ENCODE data around the gene MAP1LC3C.
"Not testable (repeated sequence)": the region's sequence is repeated elsewhere in the genome, so short reads cannot be mapped to it uniquely, and the experiment has no call there.

MAP1LC3C gene

GRCh38 chr1:242005866-242006535 is 7.1 kb upstream of the MAP1LC3C start:
- H3K4me1 ChIP-seq = peaks cover 16% of the 10 kb centered on the region
- no peak for DNase-seq (ENCODE audit: low spot score in 2 of 2)
- no peaks in the 10 kb centered on the region for H3K27me3 ChIP-seq (ENCODE audit: low read depth)
- no peaks in the 10 kb centered on the region for H3K36me3 ChIP-seq (replicated peaks)
- in situ Hi-C loops (cut with MboI; ENCODE audit: low sequenced_read_pairs) = no loop called here
- no peaks in the 10 kb centered on the region for H3K9me3 ChIP-seq
- H3K4me3 ChIP-seq = no peak overlapping the region

- Histone ChIP-seq H3K27me3 (ENCODE audit: low read depth) (no peaks in the 10 kb centered on the region), H3K9me3 (no peaks in the 10 kb centered on the region), H3K4me1 (peaks cover 16% of the 10 kb centered on the region), H3K4me3 (no peak overlapping the region), H3K36me3 (replicated peaks) (no peaks in the 10 kb centered on the region)
- in situ Hi-C loops (cut with MboI; ENCODE audit: low sequenced_read_pairs) = no loop called here
- DNase-seq (ENCODE audit: low spot score in 2 of 2) = peak in 1 of 2 experiments; percentile 23
Measured at GRCh38 chr1:242004751-242005495, 6.0 kb upstream of the MAP1LC3C start.

- H3K36me3 ChIP-seq (replicated peaks) = no peaks in the 10 kb centered on the region
- no peak for DNase-seq (ENCODE audit: low spot score in 2 of 2)
- H3K27me3 ChIP-seq (ENCODE audit: low read depth) = no peaks in the 10 kb centered on the region
- in situ Hi-C loops (cut with MboI; ENCODE audit: low sequenced_read_pairs) = no loop called here
- H3K4me3 ChIP-seq = no peak overlapping the region
- H3K9me3 ChIP-seq = no peaks in the 10 kb centered on the region
- H3K4me1 ChIP-seq = peaks cover 6% of the 10 kb centered on the region
Measured at GRCh38 chr1:242002510-242002909, 3.6 kb upstream of the MAP1LC3C start.

GRCh38 chr1:242002072-242002471 is 3.2 kb upstream of the MAP1LC3C start:
- Histone ChIP-seq H3K9me3 (no peaks in the 10 kb centered on the region), H3K4me3 (no peak overlapping the region), H3K27me3 (ENCODE audit: low read depth) (no peaks in the 10 kb centered on the region), H3K36me3 (replicated peaks) (no peaks in the 10 kb centered on the region), H3K4me1 (peaks cover 6% of the 10 kb centered on the region)
- DNase-seq (ENCODE audit: low spot score in 2 of 2) = no peak
- in situ Hi-C loops (cut with MboI; ENCODE audit: low sequenced_read_pairs) = no loop called here

DNA sequence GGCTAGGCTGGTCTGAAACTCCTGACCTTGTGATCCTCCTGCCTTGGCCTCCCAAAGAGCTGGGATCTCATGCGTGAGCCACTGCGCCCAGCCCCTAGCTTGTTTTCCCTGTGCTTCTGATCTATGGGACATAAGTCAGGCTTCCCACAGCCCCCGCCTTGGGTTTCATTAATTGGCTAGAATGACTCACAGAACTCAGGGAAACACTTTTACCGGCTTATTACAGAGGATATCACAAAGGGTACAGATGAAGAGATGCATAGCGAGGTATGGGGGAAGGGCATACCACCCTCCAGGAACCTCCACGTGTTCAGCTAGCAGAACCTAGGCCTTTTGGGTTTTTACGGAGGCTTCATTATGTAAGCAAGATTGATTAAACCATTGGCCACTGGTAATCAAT is 1.5 kb upstream of the MAP1LC3C start:
- H3K4me1 ChIP-seq = peaks cover 6% of the 10 kb centered on the region
- DNase-seq (ENCODE audit: low spot score in 2 of 2) = no peak
- no peaks in the 10 kb centered on the region for H3K36me3 ChIP-seq (replicated peaks)
- in situ Hi-C loops (cut with MboI; ENCODE audit: low sequenced_read_pairs) = no loop called here
- no peaks in the 10 kb centered on the region for H3K9me3 ChIP-seq
- no peak overlapping the region for H3K4me3 ChIP-seq
- no peaks in the 10 kb centered on the region for H3K27me3 ChIP-seq (ENCODE audit: low read depth)

DNA sequence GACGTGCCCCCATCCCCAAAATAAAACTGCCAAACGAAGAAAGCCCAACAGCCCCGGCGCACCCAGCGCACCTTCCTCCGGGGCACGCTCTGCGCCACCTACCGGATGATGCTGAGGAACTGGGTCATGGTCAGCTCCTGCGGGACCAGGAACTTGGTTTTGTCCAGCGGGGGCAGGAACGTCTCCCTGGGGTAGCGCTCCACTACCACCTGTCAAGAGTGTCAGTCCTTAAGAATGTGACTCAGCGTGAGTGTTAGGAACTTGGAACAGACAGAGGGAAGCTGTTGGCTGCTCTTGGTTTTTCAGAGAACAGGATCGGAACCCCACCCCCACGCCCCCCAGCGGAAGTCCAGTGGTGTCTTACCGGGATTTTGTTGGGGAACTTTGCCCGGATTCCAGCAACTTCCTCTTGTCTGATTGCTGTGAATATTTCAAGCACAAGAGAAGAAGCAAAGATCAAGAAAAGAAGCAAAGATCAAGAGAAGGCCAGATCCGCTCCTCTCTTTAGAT is 431 bp downstream of the MAP1LC3C start:
- Histone ChIP-seq H3K4me3 (peak overlapping the region; percentile 6; the same call in 1 of the 2 replicates), H3K9me3 (no peaks in the 10 kb centered on the region), H3K27me3 (ENCODE audit: low read depth) (no peaks in the 10 kb centered on the region), H3K4me1 (peaks cover 4% of the 10 kb centered on the region), H3K36me3 (replicated peaks) (no peaks in the 10 kb centered on the region)
- in situ Hi-C loops (cut with MboI; ENCODE audit: low sequenced_read_pairs) = loop anchor here (25.0 kb wide), 1 partner anchor 461 kb away; the partner anchor contains the start of gene KMO
- peak; percentile 53 to 85 for DNase-seq (ENCODE audit: low spot score in 2 of 2)

DNA sequence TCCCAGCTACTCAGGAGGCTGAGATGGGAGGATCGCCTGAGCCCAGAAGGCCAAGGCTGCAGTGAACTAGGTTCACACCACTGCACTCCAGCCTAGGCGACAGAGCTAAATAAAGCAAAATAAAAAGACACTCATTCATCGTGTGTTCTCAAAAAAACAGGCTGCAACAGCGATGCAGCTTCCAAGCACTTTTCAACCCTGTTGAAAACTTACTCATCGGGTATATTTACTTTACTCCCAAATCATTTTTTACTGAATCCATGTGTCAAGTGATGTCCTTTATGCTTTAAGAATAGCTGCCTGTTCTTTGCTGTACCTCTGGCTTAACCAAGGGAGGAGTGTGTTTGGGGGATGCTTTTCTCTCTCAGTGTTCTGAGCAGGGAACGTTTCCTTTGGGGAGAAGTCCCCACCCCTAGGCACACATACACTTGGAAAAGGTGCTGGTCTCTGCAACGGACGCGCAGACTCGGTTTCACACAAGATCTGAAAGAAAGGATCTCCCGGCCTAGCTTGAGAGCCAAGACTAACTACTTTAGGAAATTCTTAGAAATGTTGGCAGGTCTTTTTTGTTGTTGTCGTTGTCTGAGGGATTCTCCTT is 1.4 kb downstream of the MAP1LC3C start:
- no peak for DNase-seq (ENCODE audit: low spot score in 2 of 2)
- peaks cover 4% of the 10 kb centered on the region for H3K4me1 ChIP-seq
- in situ Hi-C loops (cut with MboI; ENCODE audit: low sequenced_read_pairs) = loop anchor here (25.0 kb wide), 1 partner anchor 460 kb away; the partner anchor contains the start of gene KMO
- no peaks in the 10 kb centered on the region for H3K27me3 ChIP-seq (ENCODE audit: low read depth)
- no peak overlapping the region for H3K4me3 ChIP-seq
- H3K9me3 ChIP-seq = no peaks in the 10 kb centered on the region
- H3K36me3 ChIP-seq (replicated peaks) = no peaks in the 10 kb centered on the region

- Histone ChIP-seq H3K36me3 (replicated peaks) (no peaks in the 10 kb centered on the region), H3K4me3 (no peak overlapping the region), H3K27me3 (ENCODE audit: low read depth) (no peaks in the 10 kb centered on the region), H3K9me3 (no peaks in the 10 kb centered on the region), H3K4me1 (peaks cover 4% of the 10 kb centered on the region; the same call in 1 of the 2 replicates)
- in situ Hi-C loops (cut with MboI; ENCODE audit: low sequenced_read_pairs) = loop anchor here (25.0 kb wide), 1 partner anchor 457 kb away; the partner anchor contains the start of gene KMO
- DNase-seq (ENCODE audit: low spot score in 2 of 2) = no peak
Measured at GRCh38 chr1:241994171-241994570, 4.7 kb downstream of the MAP1LC3C start.

DNA sequence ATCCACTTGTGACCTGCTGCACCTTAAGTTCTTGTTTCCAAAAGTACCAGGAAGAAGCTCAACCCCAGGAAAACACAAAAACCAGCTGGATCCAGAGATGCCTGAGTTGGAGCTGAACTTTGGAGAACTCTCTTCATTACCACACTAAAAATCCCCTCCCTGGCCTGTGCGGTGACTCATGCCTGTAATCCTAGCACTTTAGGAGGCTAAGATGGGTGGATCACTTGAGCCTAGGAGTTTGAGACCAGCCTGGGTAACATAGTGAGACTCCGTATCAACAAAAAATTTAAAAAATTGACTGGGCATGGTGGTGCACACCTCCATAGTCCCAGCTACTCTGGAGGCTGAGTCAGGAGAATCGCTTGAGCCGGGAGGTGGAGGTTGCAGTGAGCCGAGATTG is 6.2 kb downstream of the MAP1LC3C start:
- in situ Hi-C loops (cut with MboI; ENCODE audit: low sequenced_read_pairs) = loop anchor here (25.0 kb wide), 1 partner anchor 455 kb away; the partner anchor contains the start of gene KMO
- H3K9me3 ChIP-seq = no peaks in the 10 kb centered on the region
- no peaks in the 10 kb centered on the region for H3K27me3 ChIP-seq (ENCODE audit: low read depth)
- H3K4me3 ChIP-seq = no peak overlapping the region
- peaks cover 5% of the 10 kb centered on the region for H3K4me1 ChIP-seq
- DNase-seq (ENCODE audit: low spot score in 2 of 2) = no peak
- no peaks in the 10 kb centered on the region for H3K36me3 ChIP-seq (replicated peaks)

DNA sequence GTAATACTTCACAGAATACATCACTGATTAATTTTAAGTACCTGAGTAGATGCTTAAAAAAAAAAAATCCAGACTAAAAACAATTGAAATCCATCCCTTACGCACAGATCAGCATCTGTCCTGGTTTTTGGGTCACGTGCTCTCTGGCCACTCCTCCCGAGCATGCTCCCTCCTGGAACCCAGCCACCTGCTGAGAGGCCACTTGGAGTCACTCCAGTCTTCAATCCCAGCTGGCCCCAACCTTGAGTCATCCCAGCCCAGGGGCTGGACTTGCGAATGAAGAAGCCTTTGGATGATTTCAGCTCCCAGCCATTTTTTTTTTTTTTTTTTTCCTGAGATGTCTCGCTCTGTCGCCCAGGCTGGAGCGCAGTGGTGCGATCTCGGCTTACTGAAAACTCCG is 8.9 kb downstream of the MAP1LC3C start:
- Histone ChIP-seq H3K9me3 (no peaks in the 10 kb centered on the region), H3K4me1 (peaks cover 5% of the 10 kb centered on the region), H3K36me3 (replicated peaks) (no peaks in the 10 kb centered on the region), H3K4me3 (no peak overlapping the region), H3K27me3 (ENCODE audit: low read depth) (no peaks in the 10 kb centered on the region)
- in situ Hi-C loops (cut with MboI; ENCODE audit: low sequenced_read_pairs) = loop anchor here (25.0 kb wide), 1 partner anchor 453 kb away; the partner anchor contains the start of gene KMO
- DNase-seq (ENCODE audit: low spot score in 2 of 2) = peak in 1 of 2 experiments; percentile 57

DNA sequence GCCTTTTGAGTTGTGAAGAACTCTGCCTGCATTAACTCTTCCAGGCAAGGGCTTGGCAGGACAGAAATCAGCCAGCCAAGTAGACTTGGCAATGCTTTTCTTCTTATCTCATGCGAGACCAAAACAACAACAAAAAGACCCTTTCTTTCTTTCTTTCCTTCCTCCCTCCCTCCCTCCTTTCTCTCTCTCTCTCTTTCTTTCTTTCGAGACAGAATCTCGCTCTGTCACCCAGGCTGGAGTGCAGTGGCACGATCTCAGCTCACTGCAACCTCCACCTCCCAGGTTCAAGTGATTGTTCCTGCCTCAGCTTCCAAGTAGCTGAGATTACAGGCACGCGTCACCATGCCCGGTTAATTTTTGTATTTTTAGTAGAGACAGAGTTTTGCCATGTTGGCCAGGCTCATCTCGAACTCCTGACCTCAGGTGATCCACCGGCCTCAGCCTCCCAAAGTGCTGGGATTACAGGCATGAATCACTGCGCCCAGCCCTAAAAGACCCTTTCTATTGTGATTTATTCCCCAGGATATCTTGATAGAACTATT is 10.4 kb downstream of the MAP1LC3C start:
- peak in 1 of 2 experiments; percentile 20 for DNase-seq (ENCODE audit: low spot score in 2 of 2)
- in situ Hi-C loops (cut with MboI; ENCODE audit: low sequenced_read_pairs) = loop anchor here (10.0 to 25.0 kb wide), 2 partner anchors 374 to 451 kb away; partner anchors contain the start of gene KMO
- H3K27me3 ChIP-seq (ENCODE audit: low read depth) = not testable (repeated sequence)

GRCh38 chr1:241985787-241986186 is 13.1 kb downstream of the MAP1LC3C start:
- in situ Hi-C loops (cut with MboI; ENCODE audit: low sequenced_read_pairs) = loop anchor here (10.0 to 25.0 kb wide), 2 partner anchors 371 to 448 kb away; partner anchors contain the start of gene KMO
- no peaks in the 10 kb centered on the region for H3K27me3 ChIP-seq (ENCODE audit: low read depth)
- peak; percentile 45 to 71 for DNase-seq (ENCODE audit: low spot score in 2 of 2)
- H3K9me3 ChIP-seq = no peaks in the 10 kb centered on the region
- H3K36me3 ChIP-seq (replicated peaks) = no peaks in the 10 kb centered on the region
- no peak overlapping the region for H3K4me3 ChIP-seq
- peaks cover 5% of the 10 kb centered on the region for H3K4me1 ChIP-seq

More for the DNA sequence above, 10.4 kb downstream of the MAP1LC3C start:
- not testable (repeated sequence) for H3K4me3 ChIP-seq; H3K9me3 ChIP-seq; H3K4me1 ChIP-seq; H3K36me3 ChIP-seq (replicated peaks)

DNA sequence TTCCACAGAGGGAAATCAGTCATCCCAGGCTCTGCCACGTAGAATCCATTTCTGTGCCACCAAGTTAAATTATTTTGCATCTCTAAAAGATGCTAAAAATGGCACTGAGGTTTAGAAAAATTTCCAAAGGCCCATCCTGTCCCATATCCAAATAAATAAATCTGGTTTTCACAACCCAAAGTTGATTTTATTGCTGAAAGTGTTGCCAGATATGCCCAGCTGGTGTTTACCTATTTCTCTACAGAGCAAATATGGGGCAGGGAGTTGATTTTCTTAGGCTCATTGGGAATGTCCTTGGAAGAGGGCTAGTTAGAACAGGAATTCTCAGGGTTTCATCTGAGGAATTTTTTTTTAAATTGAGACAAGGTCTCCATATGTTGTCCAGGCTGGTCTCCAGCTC is 19.0 kb downstream of the MAP1LC3C start:
- Histone ChIP-seq H3K9me3 (no peaks in the 10 kb centered on the region), H3K4me1 (no peaks in the 10 kb centered on the region), H3K36me3 (replicated peaks) (no peaks in the 10 kb centered on the region), H3K4me3 (no peak overlapping the region), H3K27me3 (ENCODE audit: low read depth) (no peaks in the 10 kb centered on the region)
- DNase-seq (ENCODE audit: low spot score in 2 of 2) = no peak
- in situ Hi-C loops (cut with MboI; ENCODE audit: low sequenced_read_pairs) = loop anchor here (10.0 to 25.0 kb wide), 2 partner anchors 365 to 443 kb away; partner anchors contain the start of gene KMO

Measured in HAP-1 (cell line).